MM.1S (cell line): Measurements from ENCODE around the gene HADH.
A peak's percentile ranks its signal among the peaks of the same experiment; 100 is the strongest.

Experiments
- DNase-seq: peaks from one replicate; pipeline ENCODE4 v3.0.0-alpha.2; 2015
- H2AFZ ChIP-seq: fragments of 300-600 bp; sonication (generic); 2 replicates; pipeline ENCODE4 v1.6.0; 2016; ENCODE audit warnings: antibody characterized with exemption, low read length
- H3F3A ChIP-seq: fragments of 300-600 bp; sonication (generic); 2 replicates; pipeline ENCODE4 v1.6.1; 2016; ENCODE audit warnings: mild to moderate bottlenecking, antibody characterized with exemption, low read length, moderate library complexity, mixed read lengths; ENCODE audit not compliant: insufficient read depth
- H3K27ac ChIP-seq: fragments of 300-600 bp; sonication (generic); 2 replicates; pipeline ENCODE4 v1.5.1; 2016; ENCODE audit warnings: mild to moderate bottlenecking, low read length
- H3K27me3 ChIP-seq: fragments of 300-600 bp; sonication (generic); replicated peaks from 2 replicates; pipeline ENCODE4 v1.6.0; 2016; ENCODE audit warnings: low read length; ENCODE audit not compliant: insufficient read depth
- H3K36me3 ChIP-seq: fragments of 300-600 bp; sonication (generic); replicated peaks from 2 replicates; pipeline ENCODE4 v1.6.1; 2016; ENCODE audit warnings: mild to moderate bottlenecking, low read length, mixed read lengths; ENCODE audit not compliant: insufficient read depth
- H3K4me1 ChIP-seq: fragments of 300-600 bp; sonication (generic); 2 replicates; pipeline ENCODE4 v1.6.1; 2016; ENCODE audit warnings: low read length, mixed read lengths
- H3K4me2 ChIP-seq: fragments of 300-600 bp; sonication (generic); 2 replicates; pipeline ENCODE4 v1.6.0; 2016; ENCODE audit warnings: low read depth, low read length
- H3K4me3 ChIP-seq: fragments of 300-600 bp; sonication (generic); 2 replicates; pipeline ENCODE4 v1.5.1; 2016; ENCODE audit warnings: low read length, mixed read lengths
- H3K79me2 ChIP-seq: fragments of 300-600 bp; sonication (generic); 2 replicates; pipeline ENCODE4 v1.6.1; 2016; ENCODE audit warnings: mixed run types, low read length, mixed read lengths
- H3K9ac ChIP-seq: fragments of 300-600 bp; sonication (generic); 2 replicates; pipeline ENCODE4 v1.6.1; 2016; ENCODE audit warnings: low read length, mixed read lengths
- H3K9me2 ChIP-seq: fragments of 300-600 bp; sonication (generic); replicated peaks from 2 replicates; pipeline ENCODE4 v1.6.1; 2016; ENCODE audit warnings: mild to moderate bottlenecking, low read length, mixed read lengths; ENCODE audit not compliant: insufficient read depth
- H3K9me3 ChIP-seq: fragments of 300-600 bp; sonication (generic); replicated peaks from 2 replicates; pipeline ENCODE4 v1.6.1; 2016; ENCODE audit warnings: mild to moderate bottlenecking, low read length, mixed read lengths; ENCODE audit not compliant: insufficient read depth
- H4K20me1 ChIP-seq: fragments of 300-600 bp; sonication (generic); 2 replicates; pipeline ENCODE4 v1.6.1; 2016; ENCODE audit warnings: mild to moderate bottlenecking, low read length, moderate library complexity, mixed read lengths; ENCODE audit not compliant: insufficient read depth
- CTCF ChIP-seq: fragments of 300-600 bp; sonication (generic); IDR thresholded peaks from 2 replicates; pipeline ENCODE4 v1.5.1; 2016; ENCODE audit warnings: antibody characterized with exemption, low read length, mixed read lengths
- EZH2 ChIP-seq: fragments of 300-600 bp; sonication (generic); optimal IDR thresholded peaks from 2 replicates; pipeline ENCODE3; 2017; ENCODE audit warnings: low read depth, mild to moderate bottlenecking, antibody characterized with exemption, low read length, mixed read lengths
- EZH2phosphoT487 ChIP-seq: fragments of 300-600 bp; sonication (generic); IDR thresholded peaks from 2 replicates; pipeline ENCODE4 v1.6.1; 2018; ENCODE audit warnings: antibody characterized with exemption, low read length

HADH gene

GRCh38 chr4:108054025-108054638, 64.4 kb downstream of the HADH start:
- no peak overlapping the region for H3K4me3 ChIP-seq
- H3K4me1 ChIP-seq = peaks cover 38% of the 10 kb centered on the region
- no peak overlapping the region for H2AFZ ChIP-seq
- no peak for DNase-seq
- H3K36me3 ChIP-seq = 0 out of 2 replicates have a peak, but pooled peaks cover 4% of the 10 kb centered on the region
- H3K9me2 ChIP-seq = no peaks in the 10 kb centered on the region
- no peak overlapping the region for H3K4me2 ChIP-seq
- TF ChIP-seq EZH2 (no peak), CTCF (no peak), EZH2phosphoT487 (no peak)
- no peaks in the 10 kb centered on the region for H3K9me3 ChIP-seq
- no peaks in the 10 kb centered on the region for H4K20me1 ChIP-seq
- H3K79me2 ChIP-seq = no peaks in the 10 kb centered on the region
- no peaks in the 10 kb centered on the region for H3F3A ChIP-seq
- H3K27ac ChIP-seq = no peak overlapping the region
- H3K27me3 ChIP-seq = no peaks in the 10 kb centered on the region
- no peak overlapping the region for H3K9ac ChIP-seq

GRCh38 chr4:108055787-108056186, 66.1 kb downstream of the HADH start:
- no peaks in the 10 kb centered on the region for H3F3A ChIP-seq
- peak overlapping the region; percentile 55; the same call in 1 of the 2 replicates for H3K27ac ChIP-seq
- no peak overlapping the region for H3K4me2 ChIP-seq
- H3K4me3 ChIP-seq = no peak overlapping the region
- DNase-seq = no peak
- no peak overlapping the region for H3K9ac ChIP-seq
- no peaks in the 10 kb centered on the region for H3K9me2 ChIP-seq
- H3K27me3 ChIP-seq = no peaks in the 10 kb centered on the region
- no peaks in the 10 kb centered on the region for H4K20me1 ChIP-seq
- H3K79me2 ChIP-seq = no peaks in the 10 kb centered on the region
- no peaks in the 10 kb centered on the region for H3K9me3 ChIP-seq
- TF ChIP-seq EZH2phosphoT487 = no peak
- TF ChIP-seq CTCF = no peak
- no peak for TF ChIP-seq EZH2
- 0 out of 2 replicates have a peak, but pooled peaks cover 4% of the 10 kb centered on the region for H3K36me3 ChIP-seq
- H3K4me1 ChIP-seq = peaks cover 38% of the 10 kb centered on the region
- H2AFZ ChIP-seq = no peak overlapping the region

- Histone ChIP-seq H3K4me2 (peak overlapping the region; percentile 44), H3K27me3 (no peaks in the 10 kb centered on the region), H3K27ac (peak overlapping the region; percentile 55; the same call in 1 of the 2 replicates), H4K20me1 (no peaks in the 10 kb centered on the region), H3K79me2 (no peaks in the 10 kb centered on the region), H3K36me3 (peaks cover 4% of the 10 kb centered on the region; the same call in 1 of the 2 replicates), H3F3A (no peaks in the 10 kb centered on the region), H3K4me1 (peaks cover 38% of the 10 kb centered on the region), H3K9ac (no peak overlapping the region), H3K4me3 (no peak overlapping the region), H3K9me3 (no peaks in the 10 kb centered on the region), H3K9me2 (no peaks in the 10 kb centered on the region), H2AFZ (no peak overlapping the region)
- DNase-seq = peak; percentile 53
- TF ChIP-seq EZH2 (no peak), EZH2phosphoT487 (no peak), CTCF (no peak)
These were observed 66.7 kb downstream of the HADH start for GRCh38 chr4:108056418-108056817.
